ENCODE results near the gene PCNT. TPM values are rescaled to one million over a fixed set of nuclear protein-coding genes. Genes with fewer than 3 reads are reported as not detected.

The PCNT gene
- total and polyA plus RNA-seq, 9 of the 15 experiments (the other 6 are each of a cell fraction or from before 2014, with no cell fraction given), result 9.1 to 53.5 (median 31.3) TPM

DNA sequence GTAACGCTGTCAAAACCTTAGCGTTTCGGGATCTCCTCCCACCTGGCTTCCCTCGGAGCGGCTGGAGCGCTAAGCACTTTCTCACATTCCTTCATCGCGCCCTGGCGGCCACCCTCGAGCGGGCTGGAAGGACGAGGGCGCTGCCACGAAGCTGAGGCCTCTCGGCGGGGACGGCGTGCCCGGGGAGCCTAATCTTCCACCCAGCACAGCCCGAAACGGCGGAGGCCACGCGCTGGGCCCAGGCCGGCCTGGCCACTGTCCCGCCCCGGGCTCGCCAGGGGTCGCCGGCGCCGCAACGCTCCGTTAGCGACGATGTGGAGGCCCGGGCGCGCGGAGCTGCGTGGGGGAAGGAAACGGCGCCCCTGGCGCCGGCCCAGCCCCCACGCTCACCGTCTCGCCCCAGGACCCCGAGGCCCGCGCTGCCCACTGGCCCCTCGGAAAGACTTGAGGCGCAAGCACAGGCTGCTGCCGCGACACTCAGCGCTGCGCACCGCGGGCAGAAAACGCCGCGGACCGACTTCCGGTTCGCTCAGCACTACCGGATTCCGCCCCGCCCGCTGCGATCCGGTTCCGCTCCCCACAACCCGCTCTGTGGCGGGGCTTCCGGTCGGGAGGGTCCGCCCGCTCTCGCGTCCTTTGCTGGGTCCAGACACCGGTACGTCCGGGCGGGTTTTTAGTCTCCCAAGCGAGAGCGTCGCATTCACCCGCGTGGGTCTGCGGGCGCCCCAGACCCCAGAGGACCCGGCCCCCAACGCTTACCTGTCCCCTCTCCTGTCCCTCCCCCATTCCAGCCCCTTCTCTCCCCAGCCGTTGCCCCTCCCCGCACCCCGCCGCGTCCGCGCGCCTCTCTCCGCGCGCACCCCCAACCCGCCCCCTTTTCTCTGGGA is 38.0 kb upstream of the PCNT start, which contains the start of gene YBEY (continued):
- TF ChIP-seq RUNX1 (IDR thresholded peaks at IDR 0.05; ENCODE audit: low read depth) (peak; percentile 9; the same call in 1 of the 2 replicates), PTRF (tag; IDR thresholded peaks at IDR 0.05) (no peak), PHF20 (IDR thresholded peaks at IDR 0.05; ENCODE audit: partially characterized antibody) (peak; percentile 93), U2AF1 (optimal IDR thresholded peaks at IDR 0.05; ENCODE audit: low read depth, low read length) (peak; percentile 98), WHSC1 (IDR thresholded peaks at IDR 0.05; ENCODE audit: low read length) (no peak), PHB (CRISPR knock-in tag; IDR thresholded peaks at IDR 0.05) (no peak), SP1 (CRISPR knock-in tag; IDR thresholded peaks at IDR 0.05) (peak; percentile 87), MCM3 (IDR thresholded peaks at IDR 0.05) (no peak), GABPA (tag; conservative IDR thresholded peaks at IDR 0.05; ENCODE audit: low read depth) (peak; percentile 100), XRCC5 (IDR thresholded peaks at IDR 0.05; ENCODE audit: low read depth, low read length) (peak; percentile 94; the same call in 1 of the 2 replicates), SREBF1 (IDR thresholded peaks at IDR 0.05; ENCODE audit: borderline replicate concordance, low read depth, low read length) (no peak), TOE1 (IDR thresholded peaks at IDR 0.05; ENCODE audit: borderline replicate concordance) (peak; percentile 73), TOE1 (CRISPR knock-in tag; IDR thresholded peaks at IDR 0.05; ENCODE audit: borderline replicate concordance, low read depth) (0 out of 2 replicates have a peak, but pooled peaks have one; percentile 60), GABPB1 (CRISPR knock-in tag; IDR thresholded peaks at IDR 0.05) (peak; percentile 99), POLR2B (IDR thresholded peaks at IDR 0.05; ENCODE audit: low read depth, partially characterized antibody) (peak; percentile 94), TBP (optimal IDR thresholded peaks at IDR 0.05; ENCODE audit: low read depth, low read length) (peak; percentile 82), SMARCB1 (IDR thresholded peaks at IDR 0.05; ENCODE audit: insufficient read length, low read depth) (no peak), CHD1 (IDR thresholded peaks at IDR 0.05; ENCODE audit: low read length) (peak; percentile 70), PHTF2 (CRISPR knock-in tag; IDR thresholded peaks at IDR 0.05) (no peak), TCF3 (CRISPR knock-in tag; IDR thresholded peaks at IDR 0.05) (no peak), NR2C1 (IDR thresholded peaks at IDR 0.05) (no peak), NR2C1 (tag; IDR thresholded peaks at IDR 0.05) (peak; percentile 32; the same call in 1 of the 2 replicates), MTF1 (CRISPR knock-in tag; IDR thresholded peaks at IDR 0.05; ENCODE audit: borderline replicate concordance) (no peak)
- TF ChIP-seq, protein P1, sequence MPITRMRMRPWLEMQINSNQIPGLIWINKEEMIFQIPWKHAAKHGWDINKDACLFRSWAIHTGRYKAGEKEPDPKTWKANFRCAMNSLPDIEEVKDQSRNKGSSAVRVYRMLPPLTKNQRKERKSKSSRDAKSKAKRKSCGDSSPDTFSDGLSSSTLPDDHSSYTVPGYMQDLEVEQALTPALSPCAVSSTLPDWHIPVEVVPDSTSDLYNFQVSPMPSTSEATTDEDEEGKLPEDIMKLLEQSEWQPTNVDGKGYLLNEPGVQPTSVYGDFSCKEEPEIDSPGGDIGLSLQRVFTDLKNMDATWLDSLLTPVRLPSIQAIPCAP (CRISPR knock-in tag; IDR thresholded peaks at IDR 0.05; ENCODE audit: borderline replicate concordance), result no peak
- TF ChIP-seq, protein P2, sequence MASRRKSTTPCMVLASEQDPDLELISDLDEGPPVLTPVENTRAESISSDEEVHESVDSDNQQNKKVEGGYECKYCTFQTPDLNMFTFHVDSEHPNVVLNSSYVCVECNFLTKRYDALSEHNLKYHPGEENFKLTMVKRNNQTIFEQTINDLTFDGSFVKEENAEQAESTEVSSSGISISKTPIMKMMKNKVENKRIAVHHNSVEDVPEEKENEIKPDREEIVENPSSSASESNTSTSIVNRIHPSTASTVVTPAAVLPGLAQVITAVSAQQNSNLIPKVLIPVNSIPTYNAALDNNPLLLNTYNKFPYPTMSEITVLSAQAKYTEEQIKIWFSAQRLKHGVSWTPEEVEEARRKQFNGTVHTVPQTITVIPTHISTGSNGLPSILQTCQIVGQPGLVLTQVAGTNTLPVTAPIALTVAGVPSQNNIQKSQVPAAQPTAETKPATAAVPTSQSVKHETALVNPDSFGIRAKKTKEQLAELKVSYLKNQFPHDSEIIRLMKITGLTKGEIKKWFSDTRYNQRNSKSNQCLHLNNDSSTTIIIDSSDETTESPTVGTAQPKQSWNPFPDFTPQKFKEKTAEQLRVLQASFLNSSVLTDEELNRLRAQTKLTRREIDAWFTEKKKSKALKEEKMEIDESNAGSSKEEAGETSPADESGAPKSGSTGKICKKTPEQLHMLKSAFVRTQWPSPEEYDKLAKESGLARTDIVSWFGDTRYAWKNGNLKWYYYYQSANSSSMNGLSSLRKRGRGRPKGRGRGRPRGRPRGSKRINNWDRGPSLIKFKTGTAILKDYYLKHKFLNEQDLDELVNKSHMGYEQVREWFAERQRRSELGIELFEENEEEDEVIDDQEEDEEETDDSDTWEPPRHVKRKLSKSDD (conservative IDR thresholded peaks at IDR 0.05; ENCODE audit: low read length), result no peak
- TF ChIP-seq, protein P3, sequence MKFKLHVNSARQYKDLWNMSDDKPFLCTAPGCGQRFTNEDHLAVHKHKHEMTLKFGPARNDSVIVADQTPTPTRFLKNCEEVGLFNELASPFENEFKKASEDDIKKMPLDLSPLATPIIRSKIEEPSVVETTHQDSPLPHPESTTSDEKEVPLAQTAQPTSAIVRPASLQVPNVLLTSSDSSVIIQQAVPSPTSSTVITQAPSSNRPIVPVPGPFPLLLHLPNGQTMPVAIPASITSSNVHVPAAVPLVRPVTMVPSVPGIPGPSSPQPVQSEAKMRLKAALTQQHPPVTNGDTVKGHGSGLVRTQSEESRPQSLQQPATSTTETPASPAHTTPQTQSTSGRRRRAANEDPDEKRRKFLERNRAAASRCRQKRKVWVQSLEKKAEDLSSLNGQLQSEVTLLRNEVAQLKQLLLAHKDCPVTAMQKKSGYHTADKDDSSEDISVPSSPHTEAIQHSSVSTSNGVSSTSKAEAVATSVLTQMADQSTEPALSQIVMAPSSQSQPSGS (CRISPR knock-in tag; IDR thresholded peaks at IDR 0.05), result no peak
